ENCODE measurements around the gene MXRA7. TPM values are rescaled to one million over a fixed set of nuclear protein-coding genes. Genes with fewer than 3 reads are reported as not detected.

MXRA7 gene
- polyA plus RNA-seq, 4 donors: 87.3 to 119 (median 105) TPM

Other genes with a start within 250 kb of the MXRA7 start
- under 1 TPM; 0.30 to 0.47 (median 0.38) TPM for gene AANAT, start 243.4 kb downstream of the MXRA7 start, polyA plus RNA-seq (ENCODE audit: insufficient read length in 4 of 4)
- 1 to 10 TPM; 4.8 to 9.2 (median 7.7) TPM for gene RHBDF2, start 209.5 kb downstream of the MXRA7 start, polyA plus RNA-seq (ENCODE audit: insufficient read length in 4 of 4)
- gene CYGB, start 173.3 kb downstream of the MXRA7 start, polyA plus RNA-seq (ENCODE audit: insufficient read length in 4 of 4): 10 to 100 TPM; 12.2 to 23.4 (median 14.9) TPM
- gene PRCD, start 170.9 kb downstream of the MXRA7 start, polyA plus RNA-seq (ENCODE audit: insufficient read length in 4 of 4): 1 to 10 TPM; 2.6 to 6.3 (median 4.1) TPM
- 10 to 100 TPM in 2 of 4 donors, 1 to 10 TPM in 2; 9.3 to 13.8 (median 9.8) TPM for gene ST6GALNAC2, start 125.1 kb downstream of the MXRA7 start, polyA plus RNA-seq (ENCODE audit: insufficient read length in 4 of 4)
- gene ST6GALNAC1, start 67.2 kb downstream of the MXRA7 start, polyA plus RNA-seq (ENCODE audit: insufficient read length in 4 of 4): under 1 TPM; 0.33 to 0.81 (median 0.37) TPM
- 10 to 100 TPM; 19.6 to 30.6 (median 23.7) TPM for gene JMJD6, start 15.6 kb upstream of the MXRA7 start, polyA plus RNA-seq (ENCODE audit: insufficient read length in 4 of 4)
- 10 to 100 TPM; 38.3 to 47.6 (median 40.0) TPM for gene METTL23, start 15.9 kb upstream of the MXRA7 start, polyA plus RNA-seq (ENCODE audit: insufficient read length in 4 of 4)
- 100 to 1,000 TPM; 349 to 424 (median 370) TPM for gene SRSF2, start 26.4 kb upstream of the MXRA7 start, polyA plus RNA-seq (ENCODE audit: insufficient read length in 4 of 4)
- 10 to 100 TPM; 22.7 to 33.7 (median 28.0) TPM for gene MFSD11, start 27.2 kb upstream of the MXRA7 start, polyA plus RNA-seq (ENCODE audit: insufficient read length in 4 of 4)
- 1 to 10 TPM in 3 of 4 donors, under 1 TPM in 1; 0.81 to 3.0 (median 1.9) TPM for gene MGAT5B, start 157.4 kb upstream of the MXRA7 start, polyA plus RNA-seq (ENCODE audit: insufficient read length in 4 of 4)

Measured in left renal cortex interstitium (tissue), 4 donors.